GM03348 (cell line): ENCODE data around the gene RCAN2.
"Not testable (repeated sequence)": the region's sequence is repeated elsewhere in the genome, so short reads cannot be mapped to it uniquely, and the experiment has no call there.

ENCODE experiments used
- DNase-seq: peaks from one replicate; pipeline ENCODE4 v3.0.0; 2012; ENCODE audit warnings: low spot score

The RCAN2 gene

DNA sequence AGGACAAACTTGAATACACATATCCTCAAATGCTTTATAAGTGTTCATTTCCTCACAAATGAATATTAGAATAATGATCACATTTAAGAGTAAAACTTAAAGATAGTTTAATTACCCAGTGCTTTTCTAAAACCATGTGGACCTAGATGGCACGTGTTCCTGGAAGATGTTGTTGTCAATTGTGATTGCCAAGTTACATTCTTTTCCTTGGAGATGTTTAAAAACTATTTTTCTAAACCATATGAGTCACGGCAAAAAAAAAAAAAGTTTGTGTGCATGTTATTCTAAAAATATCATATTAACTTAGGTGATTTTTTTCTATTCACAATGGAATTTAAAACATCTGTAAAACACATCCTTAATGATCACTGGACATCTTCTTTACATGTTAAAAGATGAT, 51.1 kb downstream of the RCAN2 start:
- peak; percentile 64 for DNase-seq

- no peak for DNase-seq
Measured at GRCh38 chr6:46438245-46438644, 53.0 kb downstream of the RCAN2 start.

- peak; percentile 72 for DNase-seq
Measured at GRCh38 chr6:46437671-46438221, 53.5 kb downstream of the RCAN2 start.

GRCh38 chr6:46422619-46423018, 68.6 kb downstream of the RCAN2 start:
- no peak for DNase-seq

DNA sequence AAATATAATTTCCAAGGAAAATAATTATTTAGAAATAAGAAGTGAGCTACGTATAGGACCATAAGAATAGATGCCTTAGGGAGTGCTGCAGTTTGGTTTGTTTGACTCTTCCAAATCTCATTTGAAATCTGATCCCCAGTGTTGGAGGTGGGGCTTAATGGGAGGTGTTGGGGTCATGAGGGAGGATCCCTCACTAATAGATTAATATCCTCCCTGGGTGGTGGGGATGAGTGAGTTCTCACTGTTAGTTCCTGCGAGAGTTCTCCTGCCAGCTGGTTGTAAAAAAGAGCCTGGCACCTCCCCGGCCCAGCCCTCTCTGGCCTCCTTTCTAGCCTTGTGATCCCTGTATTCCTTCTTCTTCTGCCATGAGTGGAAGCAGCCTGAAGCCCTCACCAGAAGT, 69.3 kb downstream of the RCAN2 start:
- DNase-seq, result no peak

GRCh38 chr6:46420921-46421638, 70.2 kb downstream of the RCAN2 start:
- DNase-seq, result peak; percentile 27

- DNase-seq, result peak; percentile 71
Measured at GRCh38 chr6:46419576-46420002, 71.7 kb downstream of the RCAN2 start.

DNA sequence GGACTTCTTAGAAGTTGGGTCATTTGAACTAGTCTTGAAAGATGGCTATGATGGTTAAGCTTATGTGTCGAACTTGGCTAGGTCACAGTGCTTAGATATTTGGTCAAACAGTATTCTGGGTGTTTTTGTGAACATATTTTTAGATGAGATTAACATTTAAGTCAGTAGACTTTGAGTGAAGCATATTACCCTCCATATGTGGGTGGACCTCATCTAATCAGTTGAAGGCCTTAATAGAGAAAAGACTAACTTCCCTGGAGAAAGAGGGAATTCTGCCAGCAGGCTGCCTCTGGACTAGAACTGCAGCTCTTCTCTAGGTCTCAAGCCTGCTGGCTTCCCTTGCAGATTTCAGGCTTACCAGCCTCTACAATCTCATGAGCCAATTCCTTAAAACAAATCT, 76.9 kb downstream of the RCAN2 start:
- no peak for DNase-seq

DNA sequence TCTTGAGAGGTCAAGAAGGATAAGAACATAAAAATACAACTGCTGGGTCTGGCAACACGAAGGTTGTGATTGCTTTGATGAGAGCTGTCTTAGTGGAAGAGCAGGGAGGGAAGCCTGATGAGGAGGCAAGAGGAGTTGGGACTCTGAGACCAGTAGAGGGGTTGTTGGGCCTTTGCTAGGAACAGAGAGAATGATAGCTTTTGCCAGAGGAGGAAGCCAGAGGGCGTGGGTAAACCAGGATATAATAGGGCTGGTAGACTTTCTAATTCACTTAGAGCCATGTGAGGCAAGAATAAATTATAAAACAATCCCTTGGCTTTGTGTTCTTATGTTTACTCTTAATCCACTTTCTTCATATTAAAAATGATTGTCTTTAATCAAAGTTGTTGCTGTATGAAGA, 78.6 kb downstream of the RCAN2 start:
- DNase-seq, result no peak

GRCh38 chr6:46411456-46412197, 79.6 kb downstream of the RCAN2 start:
- peak; percentile 42 for DNase-seq

DNA sequence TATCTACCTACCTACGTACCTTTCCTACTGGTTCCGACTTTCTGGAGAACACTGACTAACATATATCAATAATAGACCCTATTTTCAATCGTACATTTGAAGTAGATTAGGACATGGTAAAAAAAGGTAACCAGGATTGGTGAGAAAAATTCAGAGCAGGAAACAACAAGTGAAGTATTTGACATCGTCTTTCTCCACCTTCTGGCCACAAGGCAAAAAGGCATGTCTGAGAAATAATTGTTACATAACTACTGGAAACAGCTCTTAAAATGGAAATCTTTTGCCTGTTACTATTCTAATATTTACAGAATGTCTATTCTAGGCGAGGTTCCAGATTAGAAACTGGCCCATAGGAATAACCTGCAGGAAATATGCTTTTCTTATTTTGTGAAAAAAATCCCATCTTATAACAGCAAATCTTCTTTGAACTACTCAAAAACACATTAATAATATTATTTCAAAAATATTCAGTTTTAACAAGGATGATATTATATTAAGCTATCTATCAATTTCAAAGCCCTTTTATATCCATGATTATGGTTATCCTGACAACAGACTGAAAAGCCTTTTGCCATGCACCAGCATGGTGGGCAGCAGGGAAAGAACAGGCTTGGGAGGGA, 80.8 kb downstream of the RCAN2 start:
- DNase-seq, result peak; percentile 57

GRCh38 chr6:46407776-46408530, 83.3 kb downstream of the RCAN2 start:
- peak; percentile 19 for DNase-seq

- no peak for DNase-seq
Measured at GRCh38 chr6:46407246-46407645, 84.0 kb downstream of the RCAN2 start.

GRCh38 chr6:46405620-46406180, 85.5 kb downstream of the RCAN2 start:
- DNase-seq, result not testable (repeated sequence)

DNA sequence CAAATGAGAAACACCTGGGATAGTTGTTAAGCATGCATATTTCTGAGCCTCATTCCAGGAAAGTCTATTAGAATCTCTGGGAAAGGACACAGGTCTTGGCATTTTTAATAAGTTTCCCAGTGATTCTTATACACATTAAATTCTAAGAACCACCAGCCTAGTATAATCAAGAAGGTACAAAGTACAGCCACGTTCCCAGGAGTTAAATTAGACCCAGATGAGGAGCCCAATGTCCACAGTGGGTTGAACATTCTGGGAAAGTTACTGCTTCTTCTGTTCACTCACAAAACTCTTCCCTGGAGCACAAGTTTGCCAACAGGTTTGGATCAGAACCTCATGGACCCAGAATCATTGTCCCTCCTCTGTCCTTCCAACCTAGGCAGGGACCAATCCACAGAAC, 90.4 kb downstream of the RCAN2 start:
- DNase-seq, result no peak

GRCh38 chr6:46395530-46395929, 95.7 kb downstream of the RCAN2 start:
- no peak for DNase-seq

DNA sequence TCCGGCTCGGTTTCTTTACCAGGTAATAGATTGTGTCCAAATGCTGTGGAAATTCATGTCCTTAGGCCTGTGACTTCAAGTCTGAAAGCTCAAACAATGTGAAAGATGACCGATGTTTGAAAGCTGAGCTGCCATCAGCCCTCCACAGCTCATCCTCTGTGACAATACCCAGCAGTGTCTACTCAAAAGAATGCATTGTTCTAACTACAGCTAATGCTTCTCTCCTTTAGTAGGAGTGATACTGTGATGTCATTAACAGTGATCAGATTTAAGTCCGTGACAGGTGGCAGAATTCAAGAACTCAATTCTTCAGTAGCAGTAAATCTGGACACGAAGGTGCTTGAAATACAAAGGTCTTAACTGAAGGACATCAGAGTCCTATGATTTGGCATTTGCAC, 97.3 kb downstream of the RCAN2 start:
- no peak for DNase-seq

DNA sequence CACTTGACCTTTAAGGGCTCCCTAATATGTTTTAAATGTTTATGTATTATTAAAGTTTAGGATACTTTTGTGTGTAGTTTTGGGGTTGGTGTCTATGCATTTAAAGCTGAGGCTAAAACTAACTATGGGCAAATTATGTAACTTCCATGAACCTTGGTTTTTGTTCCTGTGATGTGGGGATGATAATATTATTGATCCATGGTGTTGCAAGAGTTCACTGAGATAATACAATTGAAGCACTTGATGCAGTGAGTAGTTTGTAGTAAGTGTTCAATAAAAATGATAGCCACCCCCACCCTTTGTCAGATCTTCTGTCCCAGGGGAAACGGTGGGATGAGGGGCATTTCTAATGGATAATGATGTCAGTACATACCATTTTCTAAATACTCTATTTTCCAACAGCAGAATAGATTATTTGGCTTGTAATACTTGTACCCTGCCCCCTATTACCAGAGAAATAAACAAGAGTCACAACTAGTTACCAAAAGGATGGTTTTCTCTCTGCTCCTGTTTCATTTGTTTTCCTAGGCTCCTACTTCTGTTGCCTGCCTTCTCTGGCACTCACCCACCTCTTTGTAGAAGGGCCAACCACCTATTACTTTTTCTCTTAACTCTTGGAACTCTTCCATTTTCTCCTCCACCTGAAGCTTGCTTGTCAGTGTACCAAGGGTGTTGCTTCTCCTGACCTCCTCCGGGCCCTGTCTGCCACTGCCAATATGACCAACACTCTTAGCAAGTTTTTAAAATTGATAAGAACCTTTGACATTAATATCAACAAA, 97.9 kb downstream of the RCAN2 start:
- no peak for DNase-seq

GRCh38 chr6:46392294-46392693, 99.0 kb downstream of the RCAN2 start:
- no peak for DNase-seq

- DNase-seq, result no peak
Measured at GRCh38 chr6:46390153-46390876, 100.9 kb downstream of the RCAN2 start.
